AML-193 (cell line): ENCODE results near the gene SLC12A7.

ENCODE experiments used
- DNase-seq, 2 experiments: peaks; one replicate each; lab custom pipeline; 2025; lab: John Stamatoyannopoulos, UW

Gene SLC12A7

GRCh38 chr5:1077491-1078020 lies 34.3 kb downstream of the SLC12A7 start:
- DNase-seq = no peak

GRCh38 chr5:1077026-1077425 lies 34.8 kb downstream of the SLC12A7 start:
- DNase-seq = no peak

- DNase-seq = no peak
Observed at GRCh38 chr5:1076406-1076805, 35.5 kb downstream of the SLC12A7 start.

- no peak for DNase-seq
Observed at GRCh38 chr5:1075931-1076330, 35.9 kb downstream of the SLC12A7 start.

- DNase-seq = no peak
Observed at GRCh38 chr5:1075555-1075881, 36.3 kb downstream of the SLC12A7 start.

GRCh38 chr5:1074816-1075554 lies 36.9 kb downstream of the SLC12A7 start:
- DNase-seq = no peak

- DNase-seq = no peak
Observed at GRCh38 chr5:1074226-1074625, 37.6 kb downstream of the SLC12A7 start.

- no peak for DNase-seq
Observed at GRCh38 chr5:1073239-1074102, 38.4 kb downstream of the SLC12A7 start.

- DNase-seq = no peak
Observed at GRCh38 chr5:1069720-1070088, 42.2 kb downstream of the SLC12A7 start.

GRCh38 chr5:1068895-1069719 lies 42.8 kb downstream of the SLC12A7 start:
- DNase-seq = no peak

GRCh38 chr5:1068204-1068894 lies 43.5 kb downstream of the SLC12A7 start:
- DNase-seq = no peak

GRCh38 chr5:1067141-1068121 lies 44.4 kb downstream of the SLC12A7 start:
- no peak for DNase-seq

GRCh38 chr5:1066676-1067075 lies 45.2 kb downstream of the SLC12A7 start:
- no peak for DNase-seq

- no peak for DNase-seq
Observed at GRCh38 chr5:1065891-1066650, 45.8 kb downstream of the SLC12A7 start.

GRCh38 chr5:1065143-1065750 lies 46.6 kb downstream of the SLC12A7 start:
- no peak for DNase-seq

- no peak for DNase-seq
Observed at GRCh38 chr5:1064383-1065142, 47.3 kb downstream of the SLC12A7 start.

GRCh38 chr5:1063661-1064382 lies 48.0 kb downstream of the SLC12A7 start:
- no peak for DNase-seq
